ENCODE results near the gene CNTN4. TPM values are rescaled to one million over a fixed set of nuclear protein-coding genes. Genes with fewer than 3 reads are reported as not detected.

CNTN4 gene
- total and polyA plus RNA-seq, 2 experiments from 2014 or later, result 0.91 to 4.0 TPM

DNA sequence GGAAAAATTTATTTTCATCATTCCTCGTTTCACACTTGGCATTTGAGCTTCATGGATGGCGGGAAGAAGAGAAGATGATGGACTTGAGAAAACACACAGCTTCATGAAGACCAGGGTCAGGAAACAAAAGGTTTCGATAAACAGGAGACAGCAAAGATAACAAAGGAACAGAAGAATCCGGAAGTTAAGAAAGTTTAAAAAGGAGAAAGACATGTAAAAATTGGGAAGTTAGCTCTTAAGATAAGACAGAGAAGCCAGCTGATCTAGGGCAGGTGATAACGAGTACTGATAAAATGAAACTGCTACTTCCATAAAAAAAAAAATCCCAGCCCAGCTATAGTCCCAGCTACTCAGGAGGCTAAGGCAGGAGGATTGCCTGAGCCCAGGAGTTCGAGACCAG lies 987.6 kb downstream of the CNTN4 start:
- no peaks in the 10 kb centered on the region for H3K79me2 ChIP-seq (replicated peaks; ENCODE audit: insufficient read depth)

More for the DNA sequence above, 987.6 kb downstream of the CNTN4 start:
- no peak overlapping the region for H3K27ac ChIP-seq (ENCODE audit: low read depth)
- Mint-ChIP-seq H3K36me3 (ENCODE audit: low read depth) (peaks cover 43% of the 10 kb centered on the region), H3K27ac (no peak overlapping the region), H3K4me3 (no peak overlapping the region), H3K4me1 (no peaks in the 10 kb centered on the region), H3K27me3 (ENCODE audit: insufficient read depth, low read depth, poor library complexity) (no peaks in the 10 kb centered on the region), H3K9me3 (peaks cover 98% of the 10 kb centered on the region)
- no peak overlapping the region for H2AFZ ChIP-seq
- TF ChIP-seq NANOG (IDR thresholded peaks at IDR 0.05; ENCODE audit: borderline replicate concordance) (no peak), ZNF114 (CRISPR knock-in tag; IDR thresholded peaks at IDR 0.05) (no peak), STAT1 (IDR thresholded peaks at IDR 0.05; ENCODE audit: unreplicated experiment) (no peak), CTCF (conservative IDR thresholded peaks at IDR 0.05; ENCODE audit: low read depth in 2 of 2) (no peak), CREB1 (CRISPR knock-in tag; IDR thresholded peaks at IDR 0.05; ENCODE audit: low read depth) (no peak), EZH2 (IDR thresholded peaks at IDR 0.05; ENCODE audit: low read depth, unreplicated experiment) (no peak), POLR2AphosphoS5 (IDR thresholded peaks at IDR 0.05; ENCODE audit: low read depth) (no peak), REST (IDR thresholded peaks at IDR 0.05; ENCODE audit: unreplicated experiment) (no peak)
- TF ChIP-seq, protein P1, sequence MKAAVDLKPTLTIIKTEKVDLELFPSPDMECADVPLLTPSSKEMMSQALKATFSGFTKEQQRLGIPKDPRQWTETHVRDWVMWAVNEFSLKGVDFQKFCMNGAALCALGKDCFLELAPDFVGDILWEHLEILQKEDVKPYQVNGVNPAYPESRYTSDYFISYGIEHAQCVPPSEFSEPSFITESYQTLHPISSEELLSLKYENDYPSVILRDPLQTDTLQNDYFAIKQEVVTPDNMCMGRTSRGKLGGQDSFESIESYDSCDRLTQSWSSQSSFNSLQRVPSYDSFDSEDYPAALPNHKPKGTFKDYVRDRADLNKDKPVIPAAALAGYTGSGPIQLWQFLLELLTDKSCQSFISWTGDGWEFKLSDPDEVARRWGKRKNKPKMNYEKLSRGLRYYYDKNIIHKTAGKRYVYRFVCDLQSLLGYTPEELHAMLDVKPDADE (IDR thresholded peaks at IDR 0.05), result no peak
- TF ChIP-seq, protein P2, sequence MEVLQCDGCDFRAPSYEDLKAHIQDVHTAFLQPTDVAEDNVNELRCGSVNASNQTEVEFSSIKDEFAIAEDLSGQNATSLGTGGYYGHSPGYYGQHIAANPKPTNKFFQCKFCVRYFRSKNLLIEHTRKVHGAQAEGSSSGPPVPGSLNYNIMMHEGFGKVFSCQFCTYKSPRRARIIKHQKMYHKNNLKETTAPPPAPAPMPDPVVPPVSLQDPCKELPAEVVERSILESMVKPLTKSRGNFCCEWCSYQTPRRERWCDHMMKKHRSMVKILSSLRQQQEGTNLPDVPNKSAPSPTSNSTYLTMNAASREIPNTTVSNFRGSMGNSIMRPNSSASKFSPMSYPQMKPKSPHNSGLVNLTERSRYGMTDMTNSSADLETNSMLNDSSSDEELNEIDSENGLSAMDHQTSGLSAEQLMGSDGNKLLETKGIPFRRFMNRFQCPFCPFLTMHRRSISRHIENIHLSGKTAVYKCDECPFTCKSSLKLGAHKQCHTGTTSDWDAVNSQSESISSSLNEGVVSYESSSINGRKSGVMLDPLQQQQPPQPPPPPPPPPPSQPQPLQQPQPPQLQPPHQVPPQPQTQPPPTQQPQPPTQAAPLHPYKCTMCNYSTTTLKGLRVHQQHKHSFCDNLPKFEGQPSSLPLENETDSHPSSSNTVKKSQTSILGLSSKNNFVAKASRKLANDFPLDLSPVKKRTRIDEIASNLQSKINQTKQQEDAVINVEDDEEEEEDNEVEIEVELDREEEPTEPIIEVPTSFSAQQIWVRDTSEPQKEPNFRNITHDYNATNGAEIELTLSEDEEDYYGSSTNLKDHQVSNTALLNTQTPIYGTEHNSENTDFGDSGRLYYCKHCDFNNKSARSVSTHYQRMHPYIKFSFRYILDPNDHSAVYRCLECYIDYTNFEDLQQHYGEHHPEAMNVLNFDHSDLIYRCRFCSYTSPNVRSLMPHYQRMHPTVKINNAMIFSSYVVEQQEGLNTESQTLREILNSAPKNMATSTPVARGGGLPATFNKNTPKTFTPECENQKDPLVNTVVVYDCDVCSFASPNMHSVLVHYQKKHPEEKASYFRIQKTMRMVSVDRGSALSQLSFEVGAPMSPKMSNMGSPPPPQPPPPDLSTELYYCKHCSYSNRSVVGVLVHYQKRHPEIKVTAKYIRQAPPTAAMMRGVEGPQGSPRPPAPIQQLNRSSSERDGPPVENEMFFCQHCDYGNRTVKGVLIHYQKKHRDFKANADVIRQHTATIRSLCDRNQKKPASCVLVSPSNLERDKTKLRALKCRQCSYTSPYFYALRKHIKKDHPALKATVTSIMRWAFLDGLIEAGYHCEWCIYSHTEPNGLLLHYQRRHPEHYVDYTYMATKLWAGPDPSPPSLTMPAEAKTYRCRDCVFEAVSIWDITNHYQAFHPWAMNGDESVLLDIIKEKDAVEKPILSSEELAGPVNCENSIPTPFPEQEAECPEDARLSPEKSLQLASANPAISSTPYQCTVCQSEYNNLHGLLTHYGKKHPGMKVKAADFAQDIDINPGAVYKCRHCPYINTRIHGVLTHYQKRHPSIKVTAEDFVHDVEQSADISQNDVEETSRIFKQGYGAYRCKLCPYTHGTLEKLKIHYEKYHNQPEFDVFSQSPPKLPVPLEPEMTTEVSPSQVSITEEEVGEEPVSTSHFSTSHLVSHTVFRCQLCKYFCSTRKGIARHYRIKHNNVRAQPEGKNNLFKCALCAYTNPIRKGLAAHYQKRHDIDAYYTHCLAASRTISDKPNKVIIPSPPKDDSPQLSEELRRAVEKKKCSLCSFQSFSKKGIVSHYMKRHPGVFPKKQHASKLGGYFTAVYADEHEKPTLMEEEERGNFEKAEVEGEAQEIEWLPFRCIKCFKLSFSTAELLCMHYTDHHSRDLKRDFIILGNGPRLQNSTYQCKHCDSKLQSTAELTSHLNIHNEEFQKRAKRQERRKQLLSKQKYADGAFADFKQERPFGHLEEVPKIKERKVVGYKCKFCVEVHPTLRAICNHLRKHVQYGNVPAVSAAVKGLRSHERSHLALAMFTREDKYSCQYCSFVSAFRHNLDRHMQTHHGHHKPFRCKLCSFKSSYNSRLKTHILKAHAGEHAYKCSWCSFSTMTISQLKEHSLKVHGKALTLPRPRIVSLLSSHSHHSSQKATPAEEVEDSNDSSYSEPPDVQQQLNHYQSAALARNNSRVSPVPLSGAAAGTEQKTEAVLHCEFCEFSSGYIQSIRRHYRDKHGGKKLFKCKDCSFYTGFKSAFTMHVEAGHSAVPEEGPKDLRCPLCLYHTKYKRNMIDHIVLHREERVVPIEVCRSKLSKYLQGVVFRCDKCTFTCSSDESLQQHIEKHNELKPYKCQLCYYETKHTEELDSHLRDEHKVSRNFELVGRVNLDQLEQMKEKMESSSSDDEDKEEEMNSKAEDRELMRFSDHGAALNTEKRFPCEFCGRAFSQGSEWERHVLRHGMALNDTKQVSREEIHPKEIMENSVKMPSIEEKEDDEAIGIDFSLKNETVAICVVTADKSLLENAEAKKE (CRISPR knock-in tag; IDR thresholded peaks at IDR 0.05), result no peak
- no peak overlapping the region for H3K4me3 ChIP-seq
- 0 out of 2 replicates have a peak, but pooled peaks cover 3% of the 10 kb centered on the region for H3K9me2 ChIP-seq (ENCODE audit: insufficient read depth)
- H3K4me1 ChIP-seq (ENCODE audit: insufficient read depth), result peaks cover 19% of the 10 kb centered on the region
- H3F3A ChIP-seq (replicated peaks; ENCODE audit: low read depth), result no peaks in the 10 kb centered on the region
- H4K20me1 ChIP-seq (replicated peaks; ENCODE audit: insufficient read depth), result no peaks in the 10 kb centered on the region
- H3K36me3 ChIP-seq (ENCODE audit: insufficient read depth), result no peaks in the 10 kb centered on the region
- ATAC-seq (no peak), DNase-seq (ENCODE audit: low spot score) (no peak)
- no peak overlapping the region for H3K4me2 ChIP-seq
- H3K27me3 ChIP-seq (ENCODE audit: insufficient read depth), result no peaks in the 10 kb centered on the region

Measured in GM23338 (cell line).